DOHH2 (cell line): ENCODE data around the gene RBX1.

Experiments
- H3F3A ChIP-seq: fragments of 200-600 bp; sonication (generic), shearing (Covaris generic); 2 replicates; pipeline ENCODE4 v1.6.0; 2016; ENCODE audit warnings: antibody characterized with exemption, mild to moderate bottlenecking; ENCODE audit not compliant: control insufficient read depth, insufficient read depth
- H3K27ac ChIP-seq: fragments of 200-600 bp; sonication (generic); 2 replicates; pipeline ENCODE4 v1.5.1; 2014; ENCODE audit warnings: low read depth, mild to moderate bottlenecking, low read length, moderate library complexity
- H3K27me3 ChIP-seq: fragments of 200-600 bp; sonication (generic); 2 replicates; pipeline ENCODE4 v1.6.1; 2014; ENCODE audit warnings: mild to moderate bottlenecking, low read length, mixed read lengths; ENCODE audit not compliant: control insufficient read depth
- H3K36me3 ChIP-seq: fragments of 200-600 bp; sonication (generic); 2 replicates; pipeline ENCODE4 v1.6.1; 2014; ENCODE audit warnings: mild to moderate bottlenecking, low read length, moderate library complexity, mixed read lengths; ENCODE audit not compliant: control insufficient read depth
- H3K4me1 ChIP-seq: fragments of 200-600 bp; sonication (generic); 2 replicates; pipeline ENCODE4 v1.6.1; 2014; ENCODE audit warnings: mild to moderate bottlenecking, low read length, mixed read lengths; ENCODE audit not compliant: control insufficient read depth
- H3K4me2 ChIP-seq: fragments of 200-600 bp; sonication (generic); 2 replicates; pipeline ENCODE4 v1.6.0; 2014; ENCODE audit warnings: mild to moderate bottlenecking, low read length, moderate library complexity
- H3K4me3 ChIP-seq: fragments of 200-600 bp; sonication (generic); 2 replicates; pipeline ENCODE4 v1.5.1; 2014; ENCODE audit warnings: mild to moderate bottlenecking, low read length, mixed read lengths
- H3K79me2 ChIP-seq: fragments of 200-600 bp; sonication (generic); 2 replicates; pipeline ENCODE4 v1.6.1; 2014; ENCODE audit warnings: mild to moderate bottlenecking, low read length, mixed read lengths; ENCODE audit not compliant: control insufficient read depth
- H3K9me2 ChIP-seq: fragments of 200-600 bp; sonication (generic); replicated peaks from 2 replicates; pipeline ENCODE4 v1.6.1; 2014; ENCODE audit warnings: mild to moderate bottlenecking, low read length, mixed read lengths; ENCODE audit not compliant: control insufficient read depth
- H3K9me3 ChIP-seq: fragments of 200-600 bp; sonication (generic); 2 replicates; pipeline ENCODE4 v1.6.1; 2014; ENCODE audit warnings: antibody characterized with exemption, low read length, mixed read lengths; ENCODE audit not compliant: control insufficient read depth, insufficient read depth
- H4K20me1 ChIP-seq: fragments of 200-600 bp; sonication (generic); 2 replicates; pipeline ENCODE4 v1.6.0; 2014; ENCODE audit warnings: low read depth, mild to moderate bottlenecking, antibody characterized with exemption, low read length, moderate library complexity; ENCODE audit not compliant: control insufficient read depth, insufficient read depth
- EZH2phosphoT487 ChIP-seq: fragments of 200-600 bp; sonication (generic); IDR thresholded peaks from 2 replicates; pipeline ENCODE4 v1.6.1; 2017; ENCODE audit warnings: borderline replicate concordance, mild to moderate bottlenecking, antibody characterized with exemption, low read length, moderate library complexity, mixed read lengths
- TF ChIP-seq, protein P1 (sequence below): fragments of 200-600 bp; sonication (generic); IDR thresholded peaks from one replicate; pipeline ENCODE4 v1.5.1; 2014; ENCODE audit warnings: antibody characterized with exemption, mild to moderate bottlenecking, low read depth, low read length; ENCODE audit not compliant: poor library complexity, severe bottlenecking

Gene RBX1

DNA sequence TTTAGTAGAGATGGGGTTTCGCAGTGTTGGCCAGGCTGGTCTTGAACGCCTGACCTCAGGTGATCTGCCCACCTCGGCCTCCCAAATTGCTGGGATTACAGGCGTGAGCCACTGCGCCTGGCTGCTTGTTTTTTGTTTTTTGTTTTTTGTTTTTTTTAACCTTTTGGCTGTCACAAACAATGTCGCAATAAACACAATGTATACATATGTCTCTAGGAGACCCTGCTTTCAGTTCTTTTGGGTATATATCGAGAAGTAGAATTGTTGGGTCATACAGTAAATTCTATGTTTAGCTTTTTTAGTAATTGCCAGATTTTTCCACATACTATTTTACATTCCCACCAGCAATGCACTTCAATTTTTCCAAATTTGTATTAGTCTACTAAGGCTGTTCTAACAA lies 28.0 kb downstream of the RBX1 start:
- Histone ChIP-seq H3K4me1 (peaks cover 19% of the 10 kb centered on the region), H3K9me2 (no peaks in the 10 kb centered on the region), H3F3A (peaks cover 7% of the 10 kb centered on the region), H3K79me2 (no peaks in the 10 kb centered on the region), H3K9me3 (no peaks in the 10 kb centered on the region), H3K27me3 (no peaks in the 10 kb centered on the region), H3K27ac (no peak overlapping the region), H3K36me3 (no peaks in the 10 kb centered on the region), H4K20me1 (no peaks in the 10 kb centered on the region), H3K4me2 (no peak overlapping the region), H3K4me3 (no peak overlapping the region)
- TF ChIP-seq, protein P1, sequence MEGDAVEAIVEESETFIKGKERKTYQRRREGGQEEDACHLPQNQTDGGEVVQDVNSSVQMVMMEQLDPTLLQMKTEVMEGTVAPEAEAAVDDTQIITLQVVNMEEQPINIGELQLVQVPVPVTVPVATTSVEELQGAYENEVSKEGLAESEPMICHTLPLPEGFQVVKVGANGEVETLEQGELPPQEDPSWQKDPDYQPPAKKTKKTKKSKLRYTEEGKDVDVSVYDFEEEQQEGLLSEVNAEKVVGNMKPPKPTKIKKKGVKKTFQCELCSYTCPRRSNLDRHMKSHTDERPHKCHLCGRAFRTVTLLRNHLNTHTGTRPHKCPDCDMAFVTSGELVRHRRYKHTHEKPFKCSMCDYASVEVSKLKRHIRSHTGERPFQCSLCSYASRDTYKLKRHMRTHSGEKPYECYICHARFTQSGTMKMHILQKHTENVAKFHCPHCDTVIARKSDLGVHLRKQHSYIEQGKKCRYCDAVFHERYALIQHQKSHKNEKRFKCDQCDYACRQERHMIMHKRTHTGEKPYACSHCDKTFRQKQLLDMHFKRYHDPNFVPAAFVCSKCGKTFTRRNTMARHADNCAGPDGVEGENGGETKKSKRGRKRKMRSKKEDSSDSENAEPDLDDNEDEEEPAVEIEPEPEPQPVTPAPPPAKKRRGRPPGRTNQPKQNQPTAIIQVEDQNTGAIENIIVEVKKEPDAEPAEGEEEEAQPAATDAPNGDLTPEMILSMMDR = no peak
- no peak for TF ChIP-seq EZH2phosphoT487

DNA sequence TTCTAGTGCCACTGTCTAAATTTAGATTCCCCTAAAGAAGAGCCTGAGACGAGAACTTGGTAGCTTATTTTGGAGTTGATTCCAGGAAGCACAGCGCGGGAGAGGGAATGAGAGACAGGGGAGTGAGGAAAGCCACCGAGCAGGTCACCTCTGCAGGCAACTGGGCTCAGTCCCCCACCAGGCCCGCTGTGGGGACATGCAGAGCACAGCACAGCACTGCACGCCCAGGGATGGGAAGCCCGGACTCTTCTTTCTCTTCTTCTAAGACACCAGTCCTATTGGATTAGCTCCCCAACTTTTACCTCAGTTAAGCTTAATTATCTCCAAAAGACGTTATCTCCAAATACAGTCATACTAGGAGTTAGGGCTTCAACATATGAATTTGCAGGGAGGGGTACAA lies 28.7 kb downstream of the RBX1 start:
- H3K79me2 ChIP-seq = no peaks in the 10 kb centered on the region
- H3K4me2 ChIP-seq = no peak overlapping the region
- H3K9me3 ChIP-seq = no peaks in the 10 kb centered on the region
- peaks cover 19% of the 10 kb centered on the region for H3K4me1 ChIP-seq
- H3F3A ChIP-seq = peaks cover 7% of the 10 kb centered on the region
- no peaks in the 10 kb centered on the region for H3K27me3 ChIP-seq
- H4K20me1 ChIP-seq = no peaks in the 10 kb centered on the region
- no peaks in the 10 kb centered on the region for H3K36me3 ChIP-seq
- H3K4me3 ChIP-seq = no peak overlapping the region
- TF ChIP-seq, protein P1 = no peak
- TF ChIP-seq EZH2phosphoT487 = no peak
- no peak overlapping the region for H3K27ac ChIP-seq
- no peaks in the 10 kb centered on the region for H3K9me2 ChIP-seq

DNA sequence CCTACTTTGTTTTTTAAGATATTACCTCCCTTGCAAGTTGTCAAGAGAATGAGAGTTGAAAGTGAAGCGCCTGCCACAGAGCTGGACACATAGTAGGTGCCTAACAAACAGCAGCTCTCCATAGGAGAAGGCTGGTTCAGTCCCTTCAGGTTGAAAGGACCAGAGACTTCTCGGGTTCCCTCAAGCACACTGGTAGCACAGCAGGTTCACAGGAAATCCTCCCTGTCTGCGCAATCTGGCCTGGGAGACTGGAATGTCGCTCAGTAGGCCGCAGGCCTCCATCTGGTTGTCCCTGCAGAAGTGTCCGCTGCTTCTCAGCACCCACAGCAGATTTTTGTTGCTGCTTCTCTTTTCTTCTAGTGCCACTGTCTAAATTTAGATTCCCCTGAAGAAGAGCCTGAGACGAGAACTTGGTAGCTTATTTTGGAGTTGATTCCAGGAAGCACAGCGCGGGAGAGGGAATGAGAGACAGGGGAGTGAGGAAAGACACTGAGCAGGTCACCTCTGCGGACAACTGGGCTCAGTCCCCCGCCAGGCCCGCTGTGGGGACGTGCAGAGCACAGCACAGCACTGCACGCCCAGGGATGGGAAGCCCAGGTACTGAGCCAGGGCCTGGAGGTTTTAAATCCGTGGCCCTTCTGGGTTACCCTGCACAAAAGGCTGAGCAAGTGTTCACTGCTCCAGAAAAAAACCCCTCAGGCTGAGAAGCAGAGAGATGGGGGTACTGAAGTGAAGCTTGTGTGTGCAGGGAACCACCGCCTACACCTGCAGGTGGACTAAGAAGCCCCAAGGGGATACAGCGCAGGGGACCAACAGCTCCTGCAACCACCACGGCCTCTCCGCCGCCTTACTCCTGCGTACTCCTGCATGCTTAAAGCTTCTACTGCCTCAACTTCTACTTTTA lies 31.6 kb downstream of the RBX1 start:
- Histone ChIP-seq H3K9me2 (no peaks in the 10 kb centered on the region), H3K4me3 (peak overlapping the region; percentile 62), H3K27ac (peak overlapping the region; percentile 44), H3K36me3 (no peaks in the 10 kb centered on the region), H3K27me3 (no peaks in the 10 kb centered on the region), H3K4me1 (peaks cover 19% of the 10 kb centered on the region), H3K79me2 (no peaks in the 10 kb centered on the region), H3K4me2 (peak overlapping the region; percentile 89), H3K9me3 (no peaks in the 10 kb centered on the region), H4K20me1 (no peaks in the 10 kb centered on the region), H3F3A (no peaks in the 10 kb centered on the region)
- TF ChIP-seq EZH2phosphoT487 = no peak

DNA sequence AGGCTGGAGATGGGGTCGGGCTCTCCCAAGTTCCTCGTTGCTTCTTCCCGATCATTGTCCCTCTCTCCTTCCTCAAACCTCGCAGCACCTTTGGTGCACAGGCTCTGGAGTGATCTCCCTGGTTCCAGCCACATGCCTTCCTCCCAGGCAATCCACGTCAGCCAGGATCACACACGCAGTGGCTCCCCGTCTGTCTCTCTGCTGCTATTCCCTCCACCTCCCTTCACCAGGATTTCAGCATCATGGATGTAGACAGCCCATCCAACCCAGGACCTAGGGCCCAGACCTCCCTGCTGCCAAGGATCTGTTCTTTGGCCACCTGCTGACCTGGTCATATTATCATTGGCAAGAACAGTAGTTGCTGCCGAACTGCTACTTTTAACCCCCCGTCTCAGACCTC lies 40.1 kb downstream of the RBX1 start:
- Histone ChIP-seq H3K79me2 (no peaks in the 10 kb centered on the region), H3F3A (no peaks in the 10 kb centered on the region), H3K27me3 (no peaks in the 10 kb centered on the region; the same call in 1 of the 2 replicates), H3K27ac (no peak overlapping the region), H3K9me2 (no peaks in the 10 kb centered on the region), H3K4me1 (no peaks in the 10 kb centered on the region), H4K20me1 (no peaks in the 10 kb centered on the region), H3K4me2 (no peak overlapping the region), H3K9me3 (no peaks in the 10 kb centered on the region), H3K36me3 (no peaks in the 10 kb centered on the region), H3K4me3 (no peak overlapping the region)
- TF ChIP-seq, protein P1 = no peak
- TF ChIP-seq EZH2phosphoT487 = no peak
